HUES6 (cell line): ENCODE data around the gene STX4.

Experiments
- H3K27ac ChIP-seq: 2 replicates; pipeline ENCODE4 v1.7.0; 2013; ENCODE audit warnings: low read depth, mild to moderate bottlenecking, low read length, inconsistent platforms
- H3K27me3 ChIP-seq: 2 replicates; pipeline ENCODE4 v1.6.1; 2013; ENCODE audit warnings: low read length; ENCODE audit not compliant: control insufficient read depth, insufficient read depth
- H3K36me3 ChIP-seq: 2 replicates; pipeline ENCODE4 v1.6.1; 2013; ENCODE audit warnings: low read length; ENCODE audit not compliant: control insufficient read depth, insufficient read depth
- H3K4me1 ChIP-seq: 2 replicates; pipeline ENCODE4 v1.6.1; 2013; ENCODE audit warnings: low read length; ENCODE audit not compliant: control insufficient read depth, insufficient read depth
- H3K4me3 ChIP-seq: 2 replicates; pipeline ENCODE4 v1.5.1; 2013; ENCODE audit warnings: low read depth, low read length
- H3K9ac ChIP-seq: one replicate; pipeline ENCODE4 v1.6.1; 2013; ENCODE audit warnings: mild to moderate bottlenecking, low read length
- H3K9me3 ChIP-seq: 2 replicates; pipeline ENCODE4 v1.6.1; 2013; ENCODE audit warnings: low read depth, low read length; ENCODE audit not compliant: control insufficient read depth, insufficient read depth

The STX4 gene

DNA sequence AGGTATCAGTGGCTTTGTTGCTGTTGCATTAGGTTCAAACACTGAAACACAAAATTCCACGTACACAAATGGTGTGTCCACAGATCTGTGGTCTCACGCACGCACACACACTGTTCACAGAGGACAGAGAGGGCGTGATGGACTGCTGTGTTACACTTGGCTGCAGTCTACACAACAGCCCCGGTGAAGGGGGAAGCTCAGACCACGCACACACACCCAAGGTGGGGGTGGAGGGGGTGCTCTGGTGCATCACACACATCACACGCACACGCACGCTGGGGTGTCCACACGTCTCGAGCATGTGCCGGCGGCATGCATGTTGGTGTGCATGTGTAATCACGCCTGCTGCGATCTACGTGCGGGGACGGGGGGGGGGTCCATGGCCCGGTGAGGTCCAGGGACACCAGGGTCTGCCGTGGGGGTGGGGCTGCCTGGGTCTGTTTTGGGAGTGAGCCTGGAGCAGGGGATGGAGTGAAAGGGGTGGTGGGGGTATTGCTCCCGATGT is 41.0 kb upstream of the STX4 start:
- no peak overlapping the region for H3K27ac ChIP-seq
- no peaks in the 10 kb centered on the region; the same call in 1 of the 2 replicates for H3K27me3 ChIP-seq
- no peaks in the 10 kb centered on the region for H3K9me3 ChIP-seq
- no peaks in the 10 kb centered on the region for H3K4me1 ChIP-seq
- 0 out of 2 replicates have a peak, but pooled peaks cover 8% of the 10 kb centered on the region for H3K36me3 ChIP-seq
- H3K9ac ChIP-seq: no peak overlapping the region
- H3K4me3 ChIP-seq: no peak overlapping the region

DNA sequence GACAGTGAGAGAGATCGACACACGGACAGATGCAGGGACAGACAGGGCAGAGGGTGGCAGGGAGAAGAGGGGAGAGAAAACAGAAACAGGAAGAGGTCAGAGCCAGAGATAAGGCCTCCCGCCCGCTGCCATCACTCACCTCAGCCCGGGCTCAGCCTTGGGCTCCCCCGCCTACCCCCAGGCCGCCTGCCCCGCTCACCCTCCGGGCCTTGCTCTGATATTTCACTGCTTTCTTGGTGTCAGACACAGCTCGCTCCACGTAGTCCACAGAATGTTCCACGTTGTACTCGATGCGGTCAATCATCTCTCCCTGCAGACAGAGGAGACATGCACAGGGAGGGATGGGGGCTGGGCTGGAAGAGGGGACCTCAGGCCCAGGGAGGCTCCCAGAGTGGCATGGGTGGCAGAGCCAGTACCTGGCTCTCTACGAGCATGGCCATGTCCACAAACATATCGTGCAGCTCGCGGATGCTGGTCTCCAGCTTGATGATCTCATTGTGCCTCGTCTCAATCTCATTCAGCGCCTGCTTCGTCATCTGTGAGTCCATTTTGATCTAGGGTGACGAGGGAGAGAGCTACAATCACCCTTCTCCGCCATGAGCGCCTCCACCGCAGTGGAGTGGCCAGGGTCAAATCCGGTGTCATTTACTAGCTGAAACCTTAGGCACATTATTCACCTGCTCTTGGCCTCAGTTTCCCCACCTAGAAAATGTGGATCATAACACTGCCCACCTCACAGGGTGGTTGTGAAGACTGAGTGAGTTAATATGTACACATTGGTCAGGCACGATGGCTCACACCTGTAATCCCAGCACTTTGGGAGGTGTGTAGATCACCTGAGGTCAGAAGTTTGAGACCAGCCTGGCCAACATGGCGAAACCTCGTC is 40.2 kb upstream of the STX4 start:
- Histone ChIP-seq H3K27me3 (peaks cover 8% of the 10 kb centered on the region), H3K4me3 (no peak overlapping the region), H3K27ac (no peak overlapping the region), H3K9ac (no peak overlapping the region), H3K9me3 (no peaks in the 10 kb centered on the region), H3K4me1 (peaks cover 8% of the 10 kb centered on the region), H3K36me3 (0 out of 2 replicates have a peak, but pooled peaks cover 8% of the 10 kb centered on the region)

DNA sequence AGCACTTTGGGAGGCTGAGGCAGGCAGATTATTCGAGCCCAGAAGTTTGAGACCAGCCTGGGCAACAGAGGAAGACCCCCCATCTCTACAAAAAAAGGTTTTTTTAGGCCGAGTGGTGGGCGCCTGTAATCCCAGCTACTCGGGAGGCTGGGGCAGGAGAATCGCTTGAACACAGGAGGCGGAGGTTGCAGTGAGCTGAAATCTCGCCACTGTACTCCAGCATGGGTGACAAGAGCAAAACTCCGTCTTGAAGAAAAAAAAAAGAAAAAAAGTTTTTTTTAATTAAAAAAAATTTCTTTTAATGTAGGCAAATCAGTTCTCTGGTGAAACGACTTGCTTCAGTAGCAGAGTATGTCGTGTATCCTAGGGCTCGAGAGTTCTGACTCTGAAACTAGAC is 37.4 kb upstream of the STX4 start:
- no peaks in the 10 kb centered on the region for H3K9me3 ChIP-seq
- peaks cover 13% of the 10 kb centered on the region for H3K27me3 ChIP-seq
- H3K9ac ChIP-seq: no peak overlapping the region
- peaks cover 13% of the 10 kb centered on the region for H3K4me1 ChIP-seq
- H3K36me3 ChIP-seq: 0 out of 2 replicates have a peak, but pooled peaks cover 7% of the 10 kb centered on the region
- peak overlapping the region; percentile 65 for H3K4me3 ChIP-seq
- no peak overlapping the region for H3K27ac ChIP-seq

DNA sequence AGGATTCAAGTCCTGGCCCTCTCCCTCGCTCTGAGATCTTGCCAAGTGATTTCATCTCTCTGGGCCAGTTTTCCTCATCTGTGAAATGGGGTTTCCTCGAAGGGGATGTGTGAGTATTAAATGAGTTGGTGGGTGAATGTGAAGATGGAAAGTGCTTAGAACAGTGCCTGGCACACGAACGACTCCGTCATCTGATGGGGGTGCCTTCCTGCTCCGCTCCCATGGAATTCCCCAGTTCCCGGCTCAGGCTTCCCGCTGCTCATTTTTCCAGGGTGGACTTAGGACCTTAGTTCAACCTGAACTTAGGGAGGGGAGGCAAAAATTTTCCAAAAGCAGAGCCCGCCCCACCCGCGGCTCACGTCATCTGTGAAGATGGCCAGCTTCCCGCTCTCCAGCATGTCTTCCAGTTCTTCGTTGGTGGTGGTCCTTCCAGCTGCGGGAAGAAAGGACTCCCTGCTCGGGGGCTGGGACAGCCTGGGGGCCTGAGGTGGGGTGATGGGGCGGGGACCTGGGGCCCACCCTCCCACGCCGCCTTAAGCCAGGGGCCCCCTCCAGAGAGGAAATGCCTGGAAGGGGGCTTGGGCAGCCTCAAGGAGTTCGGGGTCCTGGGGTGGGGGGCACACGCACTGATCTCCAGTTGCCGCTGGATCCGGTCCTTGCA is 36.9 kb upstream of the STX4 start:
- H3K36me3 ChIP-seq: 0 out of 2 replicates have a peak, but pooled peaks cover 2% of the 10 kb centered on the region
- peaks cover 13% of the 10 kb centered on the region for H3K4me1 ChIP-seq
- H3K27me3 ChIP-seq: peaks cover 13% of the 10 kb centered on the region
- H3K9ac ChIP-seq: peak overlapping the region; percentile 10
- H3K9me3 ChIP-seq: no peaks in the 10 kb centered on the region
- no peak overlapping the region for H3K27ac ChIP-seq
- peak overlapping the region; percentile 65 for H3K4me3 ChIP-seq

DNA sequence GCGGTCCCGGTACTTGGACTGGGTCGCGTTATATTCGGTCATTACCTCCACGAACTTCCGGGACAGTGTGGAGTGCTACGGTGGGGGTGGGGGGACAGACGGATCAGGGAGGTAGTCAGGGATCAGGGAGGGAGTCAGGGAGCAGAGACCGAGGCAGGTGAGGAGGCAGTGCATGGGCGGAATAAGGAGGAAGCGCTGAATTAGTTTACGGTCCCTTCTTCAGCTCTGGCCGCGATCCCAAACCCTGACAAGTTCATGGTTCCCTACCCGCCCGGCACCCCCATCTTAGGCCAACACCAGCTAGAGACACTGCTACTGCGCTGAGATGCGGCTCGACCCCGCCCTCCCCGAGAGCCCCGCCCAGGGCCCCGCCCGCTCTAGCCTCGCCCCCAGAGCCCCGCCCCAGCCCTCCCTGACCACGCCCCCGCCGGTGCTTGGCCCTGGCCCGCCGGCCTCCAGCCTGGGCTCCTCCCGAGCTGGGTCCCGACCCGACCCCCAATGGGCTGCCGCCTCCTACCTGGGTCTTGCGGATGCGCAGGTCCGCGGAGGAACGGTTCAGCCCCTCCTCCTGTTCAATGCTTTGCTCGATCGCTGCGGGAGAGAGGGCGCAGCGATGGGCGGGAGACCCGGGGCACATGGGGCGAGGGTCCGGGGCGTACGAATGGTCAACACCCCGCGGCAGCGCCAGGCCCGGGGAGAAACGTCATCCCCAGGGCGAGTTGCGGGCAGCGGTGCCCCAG is 36.2 kb upstream of the STX4 start:
- Histone ChIP-seq H3K4me1 (peaks cover 13% of the 10 kb centered on the region), H3K27me3 (peaks cover 13% of the 10 kb centered on the region), H3K36me3 (0 out of 2 replicates have a peak, but pooled peaks cover 2% of the 10 kb centered on the region), H3K9me3 (no peaks in the 10 kb centered on the region), H3K27ac (no peak overlapping the region), H3K9ac (peak overlapping the region; percentile 45), H3K4me3 (peak overlapping the region; percentile 69)

DNA sequence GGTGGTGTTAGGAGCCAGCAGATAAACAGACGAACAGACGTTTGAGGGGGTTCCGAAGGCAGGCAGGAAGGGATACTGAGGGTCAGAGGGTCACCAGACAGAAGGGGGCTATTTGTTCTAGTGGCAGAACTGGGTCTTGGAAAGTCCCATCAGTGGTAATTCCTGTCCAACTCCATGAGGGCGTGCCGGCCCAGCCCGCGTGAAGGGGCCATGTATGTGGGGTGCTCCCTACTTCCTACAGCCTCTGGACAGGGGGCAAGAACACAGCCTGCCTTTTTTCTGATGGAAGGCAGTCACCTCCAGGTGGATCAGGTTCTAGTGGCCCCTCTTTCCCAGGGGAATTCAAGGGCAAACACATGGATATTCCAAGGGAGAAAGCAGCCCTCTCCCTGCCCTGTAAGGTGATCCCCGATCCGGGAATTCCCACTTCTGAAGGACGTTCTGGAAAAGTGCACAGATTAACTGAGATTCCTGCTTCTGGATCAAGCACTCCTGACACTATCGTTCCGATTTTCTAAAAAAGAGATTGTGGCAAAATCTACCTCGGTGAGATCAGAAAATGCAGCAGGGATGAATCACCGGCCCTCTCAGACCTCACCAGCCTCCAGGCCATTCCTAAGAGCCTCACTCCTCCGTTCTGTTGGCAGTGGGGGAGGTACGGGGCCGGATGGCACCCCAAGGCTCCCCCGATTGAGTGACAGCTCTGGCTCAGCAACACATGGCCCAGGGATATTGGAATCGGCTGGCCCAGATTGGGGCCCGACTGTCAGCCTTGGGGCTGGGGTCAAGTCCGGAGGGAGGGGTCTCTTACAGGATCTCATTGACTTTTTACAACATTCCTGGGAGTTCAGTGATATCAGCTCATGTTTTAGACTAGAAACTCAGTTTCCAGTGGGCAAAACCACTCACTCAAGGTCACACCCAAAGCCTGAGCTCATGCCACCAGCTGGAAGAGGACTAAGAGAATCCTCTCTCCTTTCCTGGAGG is 35.3 kb upstream of the STX4 start:
- Histone ChIP-seq H3K4me1 (peaks cover 13% of the 10 kb centered on the region), H3K27me3 (peaks cover 13% of the 10 kb centered on the region), H3K9ac (peak overlapping the region; percentile 55), H3K9me3 (no peaks in the 10 kb centered on the region), H3K36me3 (no peaks in the 10 kb centered on the region), H3K27ac (no peak overlapping the region), H3K4me3 (peak overlapping the region; percentile 69)

DNA sequence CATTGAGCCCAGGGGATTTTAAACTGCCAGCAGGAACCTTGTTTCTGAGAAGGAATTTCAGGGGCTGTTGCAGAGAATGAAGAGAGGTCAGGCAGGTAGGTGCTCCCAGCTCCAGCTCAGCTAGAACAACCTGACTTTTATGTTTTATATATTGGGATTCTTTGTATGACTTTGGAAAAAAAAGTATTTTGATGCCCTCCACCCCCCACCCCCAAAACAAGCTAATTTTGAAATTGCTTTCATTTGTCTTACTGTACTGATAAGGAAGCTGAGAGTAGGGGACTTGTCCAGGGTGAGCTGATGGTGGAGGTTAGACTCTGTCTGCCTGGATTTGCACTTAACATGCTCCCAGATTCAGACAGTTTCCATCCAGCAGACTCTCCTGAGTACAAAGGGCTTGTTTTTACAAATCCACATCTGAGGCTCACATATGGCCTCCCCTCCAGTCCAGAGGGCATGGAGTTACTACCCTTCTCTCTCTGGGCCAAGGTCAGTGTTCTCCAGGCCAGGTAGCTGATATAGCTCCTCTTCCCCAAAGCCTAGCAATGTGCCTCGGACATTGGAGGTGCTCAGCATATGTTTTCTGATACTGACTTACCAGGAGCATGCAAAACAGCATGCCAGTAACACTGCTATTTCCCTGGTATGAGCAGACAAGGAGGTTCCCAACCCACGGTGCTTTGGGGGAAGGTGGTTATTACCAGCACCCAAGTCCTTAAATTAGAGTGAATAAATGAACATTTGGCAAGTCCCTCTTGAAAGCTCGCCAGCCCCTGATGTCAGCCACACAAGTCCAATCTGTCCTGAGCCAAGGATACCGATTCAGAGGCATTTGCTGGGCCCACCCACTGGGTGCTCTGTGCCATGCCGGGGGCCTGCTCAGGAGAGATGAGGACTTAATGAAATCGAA is 34.3 kb upstream of the STX4 start:
- H3K36me3 ChIP-seq: no peaks in the 10 kb centered on the region
- H3K27me3 ChIP-seq: peaks cover 13% of the 10 kb centered on the region
- H3K4me3 ChIP-seq: no peak overlapping the region
- H3K27ac ChIP-seq: no peak overlapping the region
- H3K9me3 ChIP-seq: no peaks in the 10 kb centered on the region
- peaks cover 13% of the 10 kb centered on the region for H3K4me1 ChIP-seq
- no peak overlapping the region for H3K9ac ChIP-seq

DNA sequence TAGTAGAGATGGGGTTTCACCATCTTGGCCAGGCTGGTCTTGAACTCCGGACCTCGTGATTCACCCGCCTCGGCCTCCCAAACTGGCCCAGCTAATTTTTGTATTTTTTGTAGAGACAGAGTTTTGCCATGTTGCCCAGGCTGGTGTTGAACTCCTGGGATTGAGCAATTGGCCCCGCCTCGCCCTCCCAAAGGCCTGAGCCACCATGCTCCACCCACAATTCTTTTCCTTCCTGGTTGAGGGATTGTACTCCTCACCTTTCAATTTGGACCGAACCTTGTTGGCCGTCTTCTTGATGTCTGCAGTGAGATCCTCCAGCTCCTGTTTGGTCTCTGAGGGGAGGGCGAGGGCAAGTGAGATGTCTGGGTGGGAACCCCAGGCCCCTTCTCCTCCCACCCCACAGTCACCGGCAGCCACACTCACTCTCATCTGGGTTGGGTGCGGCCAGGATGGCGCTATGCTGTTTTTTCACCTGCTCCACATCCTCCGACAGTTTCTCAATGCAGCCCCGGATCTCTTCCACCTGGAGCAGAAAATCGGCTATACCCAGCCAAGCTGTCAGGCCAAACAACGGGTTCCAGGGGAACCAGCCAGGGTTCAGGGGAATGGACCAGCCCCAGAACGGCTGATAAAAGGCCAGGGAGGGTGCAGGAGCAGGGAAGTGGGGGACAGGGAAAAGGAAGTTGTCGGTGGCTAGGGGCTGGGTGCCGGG is 32.5 kb upstream of the STX4 start:
- no peak overlapping the region for H3K27ac ChIP-seq
- no peaks in the 10 kb centered on the region for H3K9me3 ChIP-seq
- no peak overlapping the region for H3K4me3 ChIP-seq
- H3K9ac ChIP-seq: no peak overlapping the region
- peaks cover 13% of the 10 kb centered on the region for H3K27me3 ChIP-seq
- H3K4me1 ChIP-seq: peaks cover 15% of the 10 kb centered on the region
- H3K36me3 ChIP-seq: no peaks in the 10 kb centered on the region
